ENCODE data around the gene PROKR1.

DNA sequence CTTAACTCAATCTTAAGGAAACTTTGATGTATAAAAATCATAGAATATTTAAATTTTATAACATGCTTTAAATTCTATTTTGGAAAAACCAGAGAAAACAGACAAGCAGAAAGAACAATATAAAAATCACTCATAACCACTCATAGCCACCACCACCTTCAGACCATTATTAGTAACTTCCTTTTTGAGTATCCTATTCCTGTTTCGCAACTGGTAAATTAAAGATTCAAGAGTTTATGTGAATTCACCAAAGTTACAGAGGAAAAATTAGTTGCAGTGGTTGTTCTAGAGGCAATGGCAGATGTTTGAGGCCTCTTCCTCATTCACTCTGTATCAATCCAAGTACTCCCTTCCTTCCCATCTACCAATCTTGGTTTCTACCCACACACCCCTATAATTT is 49.3 kb upstream of the PROKR1 start:
- TF ChIP-seq, protein P1, sequence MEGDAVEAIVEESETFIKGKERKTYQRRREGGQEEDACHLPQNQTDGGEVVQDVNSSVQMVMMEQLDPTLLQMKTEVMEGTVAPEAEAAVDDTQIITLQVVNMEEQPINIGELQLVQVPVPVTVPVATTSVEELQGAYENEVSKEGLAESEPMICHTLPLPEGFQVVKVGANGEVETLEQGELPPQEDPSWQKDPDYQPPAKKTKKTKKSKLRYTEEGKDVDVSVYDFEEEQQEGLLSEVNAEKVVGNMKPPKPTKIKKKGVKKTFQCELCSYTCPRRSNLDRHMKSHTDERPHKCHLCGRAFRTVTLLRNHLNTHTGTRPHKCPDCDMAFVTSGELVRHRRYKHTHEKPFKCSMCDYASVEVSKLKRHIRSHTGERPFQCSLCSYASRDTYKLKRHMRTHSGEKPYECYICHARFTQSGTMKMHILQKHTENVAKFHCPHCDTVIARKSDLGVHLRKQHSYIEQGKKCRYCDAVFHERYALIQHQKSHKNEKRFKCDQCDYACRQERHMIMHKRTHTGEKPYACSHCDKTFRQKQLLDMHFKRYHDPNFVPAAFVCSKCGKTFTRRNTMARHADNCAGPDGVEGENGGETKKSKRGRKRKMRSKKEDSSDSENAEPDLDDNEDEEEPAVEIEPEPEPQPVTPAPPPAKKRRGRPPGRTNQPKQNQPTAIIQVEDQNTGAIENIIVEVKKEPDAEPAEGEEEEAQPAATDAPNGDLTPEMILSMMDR (IDR thresholded peaks at IDR 0.05): no peak
- TF ChIP-seq POLR2A (IDR thresholded peaks at IDR 0.05): no peak
- TF ChIP-seq EP300 (IDR thresholded peaks at IDR 0.05): no peak

Measured in tibial nerve (tissue), 4 donors.